ENCODE data around the gene TRAF3. TPM values are rescaled to one million over a fixed set of nuclear protein-coding genes. Genes with fewer than 3 reads are reported as not detected.
"Not testable (repeated sequence)": the region's sequence is repeated elsewhere in the genome, so short reads cannot be mapped to it uniquely, and the experiment has no call there.

The TRAF3 gene
- total and polyA plus RNA-seq, 3 experiments from 2014 or later, result 16.3 to 62.0 (median 61.6) TPM

DNA sequence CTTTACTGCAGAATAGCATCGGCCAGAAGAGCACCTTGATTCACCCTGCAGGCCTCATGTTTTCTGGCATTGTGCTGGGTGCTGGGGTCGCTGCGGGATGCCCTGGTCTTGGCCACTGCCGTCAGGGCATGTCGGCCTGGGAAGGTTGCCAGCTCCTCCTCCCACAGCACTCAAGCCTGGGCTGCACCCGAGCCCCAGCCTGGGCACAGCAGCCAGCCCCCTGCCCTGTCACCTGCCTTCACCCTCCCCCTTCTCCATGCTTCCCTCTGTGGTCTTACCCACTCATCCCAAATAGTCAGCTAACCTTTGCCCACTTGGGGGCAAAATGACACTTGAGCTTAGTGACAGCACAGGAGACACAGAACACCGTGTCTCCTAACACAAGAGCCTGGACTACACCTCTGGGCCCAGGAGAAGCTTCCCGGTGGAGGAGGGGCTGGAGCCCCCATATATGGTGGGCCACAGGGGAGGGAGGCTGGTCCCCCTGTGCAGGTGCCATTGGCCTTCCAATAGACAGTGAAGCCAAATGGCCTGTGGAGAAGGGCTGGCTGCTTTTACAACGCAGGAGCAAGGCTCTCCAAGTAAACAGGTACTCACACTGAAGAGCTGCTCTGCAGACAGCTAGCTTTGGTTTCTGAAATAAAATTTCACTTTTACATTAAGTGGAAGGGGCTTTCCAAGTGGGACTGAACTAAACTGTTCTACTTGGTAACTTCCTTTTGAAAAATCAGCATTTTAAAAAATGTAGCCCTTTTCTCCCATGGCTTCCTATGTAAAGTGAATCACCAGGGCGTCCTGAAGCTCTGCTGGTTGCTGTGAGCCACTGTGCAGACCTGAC is 94.0 kb downstream of the TRAF3 start:
- Histone ChIP-seq H3K27me3 (ENCODE audit: insufficient read depth, low read length, poor library complexity, severe bottlenecking) (no peaks in the 10 kb centered on the region), H3K4me3 (ENCODE audit: low read length) (no peak overlapping the region), H3K4me1 (ENCODE audit: insufficient read depth, low read length) (no peaks in the 10 kb centered on the region), H3K36me3 (ENCODE audit: insufficient read depth, low read length) (peaks cover 31% of the 10 kb centered on the region), H3K27ac (ENCODE audit: low read depth, low read length) (no peak overlapping the region), H3K9me3 (ENCODE audit: low read length) (no peaks in the 10 kb centered on the region)
- H3K9me3 Mint-ChIP-seq, result no peaks in the 10 kb centered on the region
- H3K27ac Mint-ChIP-seq, result peak overlapping the region in 7 of 8 donors; percentile 40 to 91 (median 83)
- POLR2A ChIA-PET, result no interaction called here
- H3K4me1 Mint-ChIP-seq, result peaks cover 9 to 31% (median 14%) of the 10 kb centered on the region in 3 donors
- CTCF ChIA-PET, result interaction anchor here (0.9 to 1.1 kb wide), 2 partner anchors 45 to 347 kb away, joined by 3 read pairs; no protein-coding TSS in a partner anchor
- H3K4me3 Mint-ChIP-seq, result peak overlapping the region in 2 of 7 donors; percentile 3 to 14
- DNase-seq, result no peak
- H3K36me3 Mint-ChIP-seq, result peaks cover 6 to 50% (median 12%) of the 10 kb centered on the region in 3 donors
- peaks cover 0 to 2% of the 10 kb centered on the region in 2 donors for H3K27me3 Mint-ChIP-seq

DNA sequence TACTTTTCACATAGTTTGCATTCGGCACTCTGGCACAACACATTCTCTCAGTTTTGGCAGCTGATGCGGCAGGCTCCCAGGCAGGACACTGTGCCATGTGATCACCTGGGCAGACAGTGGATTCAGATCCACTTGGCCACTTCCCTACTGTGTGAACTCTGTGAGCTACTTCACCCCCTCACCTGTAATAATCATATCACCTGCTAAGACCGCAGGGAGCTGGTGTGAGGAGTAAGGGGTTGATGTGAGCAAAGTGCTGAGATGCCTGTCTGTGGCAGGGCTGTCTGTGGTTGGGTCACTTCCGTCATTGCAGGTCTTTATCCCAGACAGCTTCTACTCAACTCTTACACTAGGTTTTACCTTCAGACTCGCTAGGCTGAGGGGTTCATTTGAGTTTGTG is 94.8 kb downstream of the TRAF3 start:
- Histone ChIP-seq H3K27me3 (ENCODE audit: insufficient read depth, low read length, poor library complexity, severe bottlenecking) (no peaks in the 10 kb centered on the region), H3K36me3 (ENCODE audit: insufficient read depth, low read length) (peaks cover 39% of the 10 kb centered on the region), H3K4me1 (ENCODE audit: insufficient read depth, low read length) (no peaks in the 10 kb centered on the region), H3K9me3 (ENCODE audit: low read length) (no peaks in the 10 kb centered on the region), H3K4me3 (ENCODE audit: low read length) (no peak overlapping the region), H3K27ac (ENCODE audit: low read depth, low read length) (no peak overlapping the region)
- peaks cover 0 to 2% of the 10 kb centered on the region in 2 donors for H3K27me3 Mint-ChIP-seq
- peak overlapping the region in 3 of 7 donors; percentile 3 to 24 (median 14) for H3K4me3 Mint-ChIP-seq
- CTCF ChIA-PET, result interaction anchor here (0.9 to 1.1 kb wide), 2 partner anchors 44 to 347 kb away, joined by 3 read pairs; no protein-coding TSS in a partner anchor
- peak in 4 of 5 donors; percentile 7 to 66 (median 14) for DNase-seq
- no peaks in the 10 kb centered on the region for H3K9me3 Mint-ChIP-seq
- H3K4me1 Mint-ChIP-seq, result peaks cover 9 to 29% (median 14%) of the 10 kb centered on the region in 3 donors
- H3K27ac Mint-ChIP-seq, result peak overlapping the region in 7 of 8 donors; percentile 40 to 91 (median 83)
- peaks cover 6 to 48% (median 12%) of the 10 kb centered on the region in 3 donors for H3K36me3 Mint-ChIP-seq
- POLR2A ChIA-PET, result interaction anchor here (0.7 kb wide), 1 partner anchor 9 kb away, joined by 3 read pairs; no protein-coding TSS in a partner anchor

DNA sequence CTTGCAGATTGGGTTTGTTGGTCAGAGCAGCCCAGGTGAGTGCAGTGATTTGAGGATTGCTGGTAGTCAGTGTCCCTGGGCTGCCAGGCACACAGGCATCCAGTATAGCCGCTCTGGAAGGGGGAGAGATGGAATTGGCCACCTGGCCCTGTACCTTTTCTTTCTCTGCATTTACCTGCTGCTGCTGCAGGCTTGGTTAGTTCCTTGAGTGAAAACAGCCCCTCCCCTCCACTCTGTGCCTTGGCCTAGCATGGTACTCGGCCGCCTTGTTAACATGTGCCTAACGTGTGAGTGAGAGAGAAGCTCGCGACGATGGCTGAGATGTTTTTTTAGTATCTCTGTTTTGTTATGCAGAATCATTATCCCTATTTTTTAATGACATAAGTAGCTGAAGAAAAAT is 95.9 kb downstream of the TRAF3 start:
- Mint-ChIP-seq H3K27ac (peak overlapping the region in 2 of 8 donors; percentile 74 to 85), H3K36me3 (peaks cover 6 to 42% (median 12%) of the 10 kb centered on the region in 3 donors), H3K27me3 (peaks cover 0 to 2% of the 10 kb centered on the region in 2 donors), H3K4me1 (peaks cover 9 to 24% (median 11%) of the 10 kb centered on the region in 3 donors), H3K9me3 (no peaks in the 10 kb centered on the region), H3K4me3 (no peak overlapping the region)
- POLR2A ChIA-PET, result no interaction called here
- Histone ChIP-seq H3K4me3 (ENCODE audit: low read length) (no peak overlapping the region), H3K9me3 (ENCODE audit: low read length) (no peaks in the 10 kb centered on the region), H3K36me3 (ENCODE audit: insufficient read depth, low read length) (peaks cover 44% of the 10 kb centered on the region), H3K4me1 (ENCODE audit: insufficient read depth, low read length) (no peaks in the 10 kb centered on the region), H3K27me3 (ENCODE audit: insufficient read depth, low read length, poor library complexity, severe bottlenecking) (no peaks in the 10 kb centered on the region), H3K27ac (ENCODE audit: low read depth, low read length) (no peak overlapping the region)
- CTCF ChIA-PET, result no interaction called here
- DNase-seq, result no peak

DNA sequence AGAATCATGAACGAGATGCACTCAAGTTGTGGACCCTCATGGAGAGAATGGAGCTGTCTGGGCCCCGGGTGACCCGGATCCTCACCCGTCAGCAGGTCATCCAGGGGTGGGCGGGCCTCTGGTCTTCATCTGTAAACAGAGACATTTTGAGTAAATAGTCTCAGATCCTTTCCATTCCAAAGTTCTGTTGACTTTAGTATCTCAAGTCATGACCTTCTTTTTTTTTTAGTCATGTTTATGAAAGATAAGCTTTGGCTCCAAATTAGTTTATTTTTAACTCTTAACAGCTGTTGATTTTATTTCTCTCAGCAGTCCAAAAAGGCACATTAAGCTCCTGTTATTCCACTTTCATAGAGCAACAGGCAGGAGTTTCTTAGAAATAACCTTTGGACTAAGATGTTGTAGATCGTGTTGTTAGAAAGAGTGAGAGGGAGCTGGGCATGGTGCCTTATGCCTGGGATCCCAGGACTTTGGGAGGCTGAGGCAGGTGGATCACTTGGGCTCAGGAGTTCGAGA is 96.4 kb downstream of the TRAF3 start:
- POLR2A ChIA-PET, result no interaction called here

DNA sequence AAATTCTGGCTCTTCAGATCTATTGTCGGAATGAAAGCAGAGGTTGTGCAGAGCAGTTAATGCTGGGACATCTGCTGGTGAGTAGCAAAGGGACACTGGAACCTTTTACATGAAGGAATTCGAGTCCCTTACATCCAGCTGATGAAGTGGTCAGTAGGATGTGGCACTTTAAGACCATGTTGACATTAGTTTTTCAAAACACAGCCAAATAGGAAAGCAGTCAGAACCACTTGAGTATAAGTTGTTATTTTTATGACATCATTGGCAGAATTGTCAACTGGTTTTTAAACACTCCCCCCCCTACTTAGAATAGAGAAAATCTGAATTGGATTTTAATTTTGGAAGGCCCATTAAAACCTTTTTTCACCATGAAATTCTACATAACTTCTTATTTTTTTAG is 98.4 kb downstream of the TRAF3 start:
- Mint-ChIP-seq H3K36me3 (peaks cover 6 to 48% (median 11%) of the 10 kb centered on the region in 3 donors), H3K9me3 (no peaks in the 10 kb centered on the region), H3K4me1 (peaks cover 7 to 18% (median 9%) of the 10 kb centered on the region in 3 donors), H3K27me3 (peaks cover 0 to 2% of the 10 kb centered on the region in 2 donors), H3K4me3 (no peak overlapping the region), H3K27ac (peak overlapping the region in 1 of 8 donors; percentile 12)
- Histone ChIP-seq H3K27me3 (ENCODE audit: insufficient read depth, low read length, poor library complexity, severe bottlenecking) (no peaks in the 10 kb centered on the region), H3K4me1 (ENCODE audit: insufficient read depth, low read length) (no peaks in the 10 kb centered on the region), H3K9me3 (ENCODE audit: low read length) (no peaks in the 10 kb centered on the region), H3K27ac (ENCODE audit: low read depth, low read length) (no peak overlapping the region), H3K36me3 (ENCODE audit: insufficient read depth, low read length) (peaks cover 38% of the 10 kb centered on the region), H3K4me3 (ENCODE audit: low read length) (no peak overlapping the region)
- CTCF ChIA-PET, result no interaction called here
- POLR2A ChIA-PET, result interaction anchor here (0.6 kb wide), 1 partner anchor 265 kb away, joined by 4 read pairs; no protein-coding TSS in a partner anchor
- no peak for DNase-seq

More for the DNA sequence above, 96.4 kb downstream of the TRAF3 start:
- H3K4me3 Mint-ChIP-seq, result no peak overlapping the region
- H3K27ac Mint-ChIP-seq, result peak overlapping the region in 2 of 8 donors; percentile 23 to 85
- H3K4me3 ChIP-seq (ENCODE audit: low read length), result no peak overlapping the region
- H3K27me3 Mint-ChIP-seq, result peaks cover 0 to 2% of the 10 kb centered on the region in 2 donors
- CTCF ChIA-PET, result no interaction called here
- no peak for DNase-seq
- no peaks in the 10 kb centered on the region for H3K4me1 ChIP-seq (ENCODE audit: insufficient read depth, low read length)
- no peak overlapping the region for H3K27ac ChIP-seq (ENCODE audit: low read depth, low read length)
- H3K27me3 ChIP-seq (ENCODE audit: insufficient read depth, low read length, poor library complexity, severe bottlenecking), result no peaks in the 10 kb centered on the region
- H3K9me3 ChIP-seq (ENCODE audit: low read length), result no peaks in the 10 kb centered on the region
- H3K9me3 Mint-ChIP-seq, result no peaks in the 10 kb centered on the region
- peaks cover 45% of the 10 kb centered on the region for H3K36me3 ChIP-seq (ENCODE audit: insufficient read depth, low read length)
- H3K4me1 Mint-ChIP-seq, result peaks cover 9 to 24% (median 11%) of the 10 kb centered on the region in 3 donors
- peaks cover 6 to 42% (median 12%) of the 10 kb centered on the region in 3 donors for H3K36me3 Mint-ChIP-seq

DNA sequence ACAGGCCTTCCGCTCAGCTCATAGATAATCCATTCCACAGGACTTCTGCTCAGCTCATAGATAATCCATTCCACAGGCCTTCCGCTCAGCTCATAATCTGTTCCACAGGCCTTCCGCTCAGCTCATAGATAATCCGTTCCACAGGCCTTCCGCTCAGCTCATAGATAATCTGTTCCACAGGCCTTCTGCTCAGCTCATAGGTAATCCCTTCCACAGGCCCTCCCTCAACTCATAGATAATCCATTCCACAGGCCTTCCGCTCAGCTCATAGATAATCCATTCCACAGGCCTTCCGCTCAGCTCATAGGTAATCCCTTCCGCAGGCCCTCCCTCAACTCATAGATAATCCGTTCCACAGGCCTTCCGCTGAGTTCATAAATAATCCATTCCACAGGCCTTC is 100.3 kb downstream of the TRAF3 start:
- H3K27me3 Mint-ChIP-seq; H3K4me3 ChIP-seq (ENCODE audit: low read length); POLR2A ChIA-PET; H3K27me3 ChIP-seq (ENCODE audit: insufficient read depth, low read length, poor library complexity, severe bottlenecking); H3K4me3 Mint-ChIP-seq; H3K9me3 Mint-ChIP-seq; H3K27ac Mint-ChIP-seq; H3K27ac ChIP-seq (ENCODE audit: low read depth, low read length); H3K4me1 Mint-ChIP-seq; DNase-seq; H3K9me3 ChIP-seq (ENCODE audit: low read length); CTCF ChIA-PET; H3K4me1 ChIP-seq (ENCODE audit: insufficient read depth, low read length): not testable (repeated sequence)
- peaks cover 29% of the 10 kb centered on the region for H3K36me3 ChIP-seq (ENCODE audit: insufficient read depth, low read length)
- peaks cover 6 to 44% (median 11%) of the 10 kb centered on the region in 3 donors for H3K36me3 Mint-ChIP-seq

DNA sequence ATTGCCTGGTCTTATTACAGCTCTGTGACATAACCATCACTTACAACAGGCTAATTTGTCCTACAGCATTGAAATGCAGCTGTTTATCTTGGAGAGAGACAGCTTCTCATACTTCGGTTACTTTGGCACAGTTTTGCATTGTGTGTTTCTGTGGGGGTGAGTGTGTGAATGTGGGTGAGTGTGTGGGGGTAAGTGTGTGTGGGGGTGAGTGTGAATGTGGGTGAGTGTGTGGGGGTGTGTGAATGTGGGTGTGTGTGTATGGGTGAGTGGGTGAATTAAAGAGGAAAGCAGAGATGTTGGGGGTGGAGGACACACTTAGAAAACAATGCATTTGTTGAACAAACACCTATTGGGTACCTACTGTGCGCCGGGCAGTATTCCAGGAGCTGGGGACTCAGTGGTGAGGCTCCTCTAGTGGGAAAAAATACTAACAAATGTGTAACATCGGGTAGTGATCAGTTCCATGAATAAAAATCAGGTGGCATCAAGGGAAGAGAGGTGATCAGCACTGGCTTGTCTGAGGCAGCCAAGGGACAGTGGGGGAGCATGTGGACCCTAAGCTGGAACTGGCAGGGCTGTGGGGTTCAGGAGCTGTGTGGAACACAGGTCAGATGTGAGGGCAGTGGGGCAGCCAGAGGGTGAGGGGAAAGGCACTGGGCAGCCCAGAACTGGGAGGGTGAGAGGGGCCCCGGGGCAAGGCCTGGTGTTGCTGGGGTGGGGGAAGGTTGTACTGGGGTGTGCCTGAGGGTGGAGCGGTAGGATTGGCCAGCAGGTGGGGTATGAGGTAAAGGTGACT is 101.1 kb downstream of the TRAF3 start:
- no peak overlapping the region for H3K4me3 Mint-ChIP-seq
- H3K27ac ChIP-seq (ENCODE audit: low read depth, low read length), result no peak overlapping the region

More for the DNA sequence above, 101.1 kb downstream of the TRAF3 start:
- H3K27me3 Mint-ChIP-seq, result no peaks in the 10 kb centered on the region
- no peaks in the 10 kb centered on the region for H3K9me3 Mint-ChIP-seq
- Histone ChIP-seq H3K4me1 (ENCODE audit: insufficient read depth, low read length) (no peaks in the 10 kb centered on the region), H3K9me3 (ENCODE audit: low read length) (no peaks in the 10 kb centered on the region), H3K27me3 (ENCODE audit: insufficient read depth, low read length, poor library complexity, severe bottlenecking) (no peaks in the 10 kb centered on the region), H3K4me3 (ENCODE audit: low read length) (no peak overlapping the region), H3K36me3 (ENCODE audit: insufficient read depth, low read length) (peaks cover 29% of the 10 kb centered on the region)
- peaks cover 0 to 3% (median 1%) of the 10 kb centered on the region in 3 donors for H3K4me1 Mint-ChIP-seq
- ChIA-PET POLR2A (no interaction called here), CTCF (no interaction called here)
- no peak for DNase-seq
- H3K27ac Mint-ChIP-seq, result no peak overlapping the region
- peaks cover 6 to 42% (median 15%) of the 10 kb centered on the region in 3 donors for H3K36me3 Mint-ChIP-seq

Data from CD8-positive, alpha-beta memory T cell (primary cell).